ENCODE measurements around the gene TTC38. TPM values are rescaled to one million over a fixed set of nuclear protein-coding genes. Genes with fewer than 3 reads are reported as not detected.

Gene TTC38
- total RNA-seq, 1 donor from 2014 or later = 47.3 TPM

DNA sequence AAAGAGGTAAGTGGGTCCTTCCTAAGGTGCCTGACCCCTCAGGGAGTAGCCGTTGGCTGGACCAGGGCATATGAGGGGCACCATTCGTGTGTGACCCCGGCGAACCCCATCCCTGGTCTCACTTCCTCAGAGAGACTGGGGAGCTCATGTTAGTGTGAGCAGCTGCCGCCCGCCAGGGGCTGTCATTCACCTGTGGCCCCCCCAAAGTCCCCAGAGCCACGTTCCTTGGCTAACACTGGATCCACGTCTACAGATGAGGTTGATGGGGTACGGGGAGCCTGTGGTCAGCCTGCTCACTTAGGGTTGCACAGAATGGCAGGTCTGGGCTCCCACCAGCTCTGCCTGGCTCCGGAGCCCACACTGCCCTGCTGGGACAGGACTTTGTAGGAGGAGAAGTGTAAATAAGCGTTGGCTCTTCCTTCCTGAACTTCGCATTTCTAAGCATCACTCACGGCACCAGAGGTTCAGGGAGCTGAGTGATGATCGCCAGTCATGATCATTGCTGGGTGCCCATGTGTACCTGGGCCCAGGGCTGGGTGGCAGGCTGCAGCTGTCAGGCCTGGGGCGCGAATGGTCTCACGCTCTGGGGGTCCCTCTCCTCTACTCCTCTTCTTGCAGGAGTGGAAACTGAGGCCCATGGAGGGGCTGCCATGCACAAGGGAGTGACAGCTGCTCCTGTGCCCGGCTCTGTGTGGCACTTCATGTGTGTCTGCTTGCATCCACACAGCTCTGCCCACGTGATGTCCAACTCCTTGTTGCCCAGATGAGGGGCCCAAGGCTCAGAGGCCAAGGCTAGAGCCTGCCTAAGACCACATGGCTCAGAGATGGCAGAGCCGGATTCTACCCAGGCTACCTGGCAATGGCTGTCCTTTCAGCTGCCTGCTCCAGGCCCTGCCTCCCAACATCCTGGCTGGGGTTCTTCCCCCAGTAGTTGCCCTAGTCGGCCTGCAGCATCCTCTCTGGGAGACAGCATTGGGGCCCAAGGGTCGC is 11.1 kb downstream of the TTC38 start:
- Mint-ChIP-seq H3K4me1 (ENCODE audit: low read depth) (no peaks in the 10 kb centered on the region), H3K4me3 (ENCODE audit: low read depth) (no peak overlapping the region), H3K27ac (no peak overlapping the region), H3K36me3 (ENCODE audit: insufficient read depth) (peaks cover 20% of the 10 kb centered on the region), H3K9me3 (ENCODE audit: low read depth) (no peaks in the 10 kb centered on the region), H3K27me3 (no peaks in the 10 kb centered on the region)
- no peak for DNase-seq (ENCODE audit: low spot score, unreplicated experiment)
- TF ChIP-seq, protein P1, sequence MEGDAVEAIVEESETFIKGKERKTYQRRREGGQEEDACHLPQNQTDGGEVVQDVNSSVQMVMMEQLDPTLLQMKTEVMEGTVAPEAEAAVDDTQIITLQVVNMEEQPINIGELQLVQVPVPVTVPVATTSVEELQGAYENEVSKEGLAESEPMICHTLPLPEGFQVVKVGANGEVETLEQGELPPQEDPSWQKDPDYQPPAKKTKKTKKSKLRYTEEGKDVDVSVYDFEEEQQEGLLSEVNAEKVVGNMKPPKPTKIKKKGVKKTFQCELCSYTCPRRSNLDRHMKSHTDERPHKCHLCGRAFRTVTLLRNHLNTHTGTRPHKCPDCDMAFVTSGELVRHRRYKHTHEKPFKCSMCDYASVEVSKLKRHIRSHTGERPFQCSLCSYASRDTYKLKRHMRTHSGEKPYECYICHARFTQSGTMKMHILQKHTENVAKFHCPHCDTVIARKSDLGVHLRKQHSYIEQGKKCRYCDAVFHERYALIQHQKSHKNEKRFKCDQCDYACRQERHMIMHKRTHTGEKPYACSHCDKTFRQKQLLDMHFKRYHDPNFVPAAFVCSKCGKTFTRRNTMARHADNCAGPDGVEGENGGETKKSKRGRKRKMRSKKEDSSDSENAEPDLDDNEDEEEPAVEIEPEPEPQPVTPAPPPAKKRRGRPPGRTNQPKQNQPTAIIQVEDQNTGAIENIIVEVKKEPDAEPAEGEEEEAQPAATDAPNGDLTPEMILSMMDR (IDR thresholded peaks at IDR 0.05; ENCODE audit: unreplicated experiment) = no peak

GRCh38 chr22:46280063-46280817 is 12.4 kb downstream of the TTC38 start:
- H3K9me3 Mint-ChIP-seq (ENCODE audit: low read depth) = no peaks in the 10 kb centered on the region
- no peak for DNase-seq (ENCODE audit: low spot score, unreplicated experiment)
- TF ChIP-seq, protein P1 (IDR thresholded peaks at IDR 0.05; ENCODE audit: unreplicated experiment) = no peak
- peaks cover 25% of the 10 kb centered on the region for H3K36me3 Mint-ChIP-seq (ENCODE audit: insufficient read depth)
- no peaks in the 10 kb centered on the region for H3K27me3 Mint-ChIP-seq
- H3K4me3 Mint-ChIP-seq (ENCODE audit: low read depth) = no peak overlapping the region
- no peak overlapping the region for H3K27ac Mint-ChIP-seq
- no peaks in the 10 kb centered on the region for H3K4me1 Mint-ChIP-seq (ENCODE audit: low read depth)

GRCh38 chr22:46280999-46281623 is 13.3 kb downstream of the TTC38 start:
- no peak for DNase-seq (ENCODE audit: low spot score, unreplicated experiment)
- Mint-ChIP-seq H3K27me3 (no peaks in the 10 kb centered on the region), H3K9me3 (ENCODE audit: low read depth) (no peaks in the 10 kb centered on the region)

GRCh38 chr22:46281866-46282678 is 14.3 kb downstream of the TTC38 start:
- no peak for DNase-seq (ENCODE audit: low spot score, unreplicated experiment)
- Mint-ChIP-seq H3K27me3 (no peaks in the 10 kb centered on the region), H3K36me3 (ENCODE audit: insufficient read depth) (peaks cover 21% of the 10 kb centered on the region), H3K27ac (no peak overlapping the region), H3K9me3 (ENCODE audit: low read depth) (no peaks in the 10 kb centered on the region), H3K4me1 (ENCODE audit: low read depth) (no peaks in the 10 kb centered on the region), H3K4me3 (ENCODE audit: low read depth) (no peak overlapping the region)
- TF ChIP-seq, protein P1 (IDR thresholded peaks at IDR 0.05; ENCODE audit: unreplicated experiment) = no peak

More at GRCh38 chr22:46280999-46281623, 13.3 kb downstream of the TTC38 start:
- peaks cover 22% of the 10 kb centered on the region for H3K36me3 Mint-ChIP-seq (ENCODE audit: insufficient read depth)
- H3K27ac Mint-ChIP-seq = no peak overlapping the region
- H3K4me3 Mint-ChIP-seq (ENCODE audit: low read depth) = no peak overlapping the region
- H3K4me1 Mint-ChIP-seq (ENCODE audit: low read depth) = no peaks in the 10 kb centered on the region
- TF ChIP-seq, protein P1 (IDR thresholded peaks at IDR 0.05; ENCODE audit: unreplicated experiment) = no peak

All from progenitor cell of endocrine pancreas (in vitro differentiated cells).